Pancreas (tissue), 10 donors: ENCODE measurements around the gene NRP1. TPM values are rescaled to one million over a fixed set of nuclear protein-coding genes. Genes with fewer than 3 reads are reported as not detected.

ENCODE experiments used
- ATAC-seq, 4 donors: fragments of 200-7000 bp; cut with Tn5 transposase; one replicate each; pipeline versions ENCODE4 v1.8.0 to v1.9.1; 2020; ENCODE audit warnings: mild to moderate bottlenecking in 4 of 4, moderate library complexity in 4 of 4
- DNase-seq, 6 donors: peaks; one replicate each; pipeline ENCODE4 v3.0.0-alpha.2; 2020
- FAIRE-seq: peaks from 2 replicates; lab custom pipeline; 2012; peaks lifted over from hg19 to GRCh38; lab: Jason Lieb, UNC
- H3K27ac ChIP-seq, 4 donors: fragments of 200-600 bp; sonication (generic); 1 replicate in 3 of 4; 2 replicates in 1 of 4; pipeline versions ENCODE4 v1.5.0 to v1.8.0; 2020
- H3K27me3 ChIP-seq, 4 donors: fragments of 200-600 bp; one replicate each; pipeline ENCODE4 v1.8.0; 2021
- H3K36me3 ChIP-seq, 3 donors: fragments of 200-600 bp; sonication (generic) in 1 of 3; one replicate each; pipeline versions ENCODE4 v1.5.0 to v1.8.0; 2020 to 2021
- H3K4me1 ChIP-seq, 3 donors: fragments of 200-600 bp; one replicate each; pipeline ENCODE4 v1.8.0; 2021
- H3K4me3 ChIP-seq, 4 donors: fragments of 200-600 bp; sonication (generic) in 2 of 4; one replicate each; pipeline versions ENCODE4 v1.5.0 to v1.8.0; 2020 to 2021
- H3K9me3 ChIP-seq, 4 donors: fragments of 200-600 bp; one replicate each; pipeline ENCODE4 v1.8.0; 2021
- WGBS, 2 donors: extraction: QIAGEN DNeasy Blood & Tissue Kit; methylation state at CpG; one replicate each; pipeline ENCODE4 v1.1.7; 2013; 5-methylcytosine and 5-hydroxymethylcytosine counted together
- intact Hi-C, 3 donors: fragments of 100-400 bp; cut with DNase I; formaldehyde crosslinking; loops; one replicate each; pipeline versions ENCODE4 v1.11.1 to v1.14.2; 2022
- polyA plus RNA-seq, 2 donors: library from polyadenylated mRNA; stranded (reverse); fragments of 200-250 nt; gene quantifications; one replicate each; pipeline ENCODE4 v1.2.3, GENCODE V29; 2013
- total RNA-seq, 6 donors: library from RNA; stranded (reverse); fragmentation: NEBNext Ultra II Directional in 4 of 6; extraction: Animal tissue kit (Norgen Biotek cat#: 25700) in 4 of 6; gene quantifications; one replicate each; pipeline versions ENCODE4 v1.2.1 to v1.2.4, GENCODE V29; 2021 to 2023
- TF ChIP-seq, protein P1 (sequence below), 4 donors: fragments of 200-600 bp; sonication (generic) in 3 of 4; IDR thresholded peaks; one replicate each; pipeline versions ENCODE4 v1.5.0 to v1.8.0; 2021; ENCODE audit warnings: antibody characterized with exemption in 4 of 4
- donor health status: healthy with polysubstance abuse.
- donor health status: DM: no; HTN: no; CAD: no; lungs with moderate emphysema.
- donor health status: DM: no; HTN: no; CAD: no.
- donor health status: control.
- donor health status: control.
- donor health status: Bipolar disorder and iron deficiency.
- donor health status: DM: yes; HTN: yes; CAD: no.
- donor health status: DM: no; HTN: no; CAD: no.
- donor health status: DM: no; HTN: no; CAD: no.
- donor health status: DM: yes; HTN: yes; CAD: no.

NRP1 gene
- total and polyA plus RNA-seq, 8 donors, result 12.0 to 56.4 (median 28.4) TPM

DNA sequence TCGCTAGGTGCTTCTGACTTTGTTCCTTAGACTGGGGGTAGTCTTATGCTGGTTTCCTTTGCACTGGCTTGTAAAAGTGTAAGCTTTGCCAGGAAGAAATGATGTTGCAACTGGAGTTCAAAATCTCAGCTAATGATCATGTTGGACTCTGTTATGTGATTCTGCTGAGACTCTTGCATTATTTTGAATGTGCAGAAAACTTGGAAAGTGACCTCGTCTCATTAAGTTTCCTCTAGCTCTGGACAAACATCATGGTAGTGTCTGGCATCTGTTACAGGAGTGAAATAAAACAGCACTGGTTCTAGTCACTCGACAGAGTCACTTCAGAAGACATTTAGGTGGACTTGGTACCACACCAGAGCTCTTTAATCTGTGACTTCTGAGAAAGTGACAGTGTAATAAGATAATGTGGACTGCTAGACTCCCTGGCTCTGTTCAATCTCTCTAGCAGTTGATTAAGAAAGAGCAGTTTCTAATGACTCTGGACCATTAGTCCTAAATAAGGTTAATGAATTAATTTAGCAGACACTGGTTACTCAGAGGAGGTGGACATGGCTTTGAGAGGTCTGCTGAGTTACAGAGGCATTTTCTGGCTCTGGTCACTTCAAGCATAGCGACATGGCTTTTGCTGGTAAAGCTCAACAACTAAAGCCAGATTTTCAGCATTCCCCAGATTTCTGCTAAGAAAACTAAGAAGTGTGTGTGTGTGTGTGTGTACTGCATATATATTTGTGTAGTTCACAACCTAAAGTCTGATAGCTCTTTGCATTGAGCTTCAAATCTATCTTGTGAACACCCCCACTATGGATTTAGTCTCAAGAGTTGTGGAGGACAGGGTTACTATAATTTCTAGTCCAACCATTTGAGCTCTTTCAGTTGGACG, 2.0 kb downstream of the NRP1 start:
- TF ChIP-seq, protein P1, sequence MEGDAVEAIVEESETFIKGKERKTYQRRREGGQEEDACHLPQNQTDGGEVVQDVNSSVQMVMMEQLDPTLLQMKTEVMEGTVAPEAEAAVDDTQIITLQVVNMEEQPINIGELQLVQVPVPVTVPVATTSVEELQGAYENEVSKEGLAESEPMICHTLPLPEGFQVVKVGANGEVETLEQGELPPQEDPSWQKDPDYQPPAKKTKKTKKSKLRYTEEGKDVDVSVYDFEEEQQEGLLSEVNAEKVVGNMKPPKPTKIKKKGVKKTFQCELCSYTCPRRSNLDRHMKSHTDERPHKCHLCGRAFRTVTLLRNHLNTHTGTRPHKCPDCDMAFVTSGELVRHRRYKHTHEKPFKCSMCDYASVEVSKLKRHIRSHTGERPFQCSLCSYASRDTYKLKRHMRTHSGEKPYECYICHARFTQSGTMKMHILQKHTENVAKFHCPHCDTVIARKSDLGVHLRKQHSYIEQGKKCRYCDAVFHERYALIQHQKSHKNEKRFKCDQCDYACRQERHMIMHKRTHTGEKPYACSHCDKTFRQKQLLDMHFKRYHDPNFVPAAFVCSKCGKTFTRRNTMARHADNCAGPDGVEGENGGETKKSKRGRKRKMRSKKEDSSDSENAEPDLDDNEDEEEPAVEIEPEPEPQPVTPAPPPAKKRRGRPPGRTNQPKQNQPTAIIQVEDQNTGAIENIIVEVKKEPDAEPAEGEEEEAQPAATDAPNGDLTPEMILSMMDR (IDR thresholded peaks at IDR 0.05), result no peak
- no peaks in the 10 kb centered on the region for H3K36me3 ChIP-seq
- peaks cover 0 to 6% (median 0%) of the 10 kb centered on the region in 3 donors for H3K4me1 ChIP-seq
- no peak for FAIRE-seq
- H3K9me3 ChIP-seq, result no peaks in the 10 kb centered on the region
- H3K27ac ChIP-seq, result peak overlapping the region in 2 of 4 donors; percentile 12 to 94
- DNase-seq, result no peak
- ATAC-seq, result no peak
- 40 to 44% methylated on average over 5 of the region's 5 CpGs for WGBS, 2 donors
- intact Hi-C loops, result no loop called here
- H3K27me3 ChIP-seq, result no peaks in the 10 kb centered on the region
- peak overlapping the region; percentile 1 to 78 (median 69) for H3K4me3 ChIP-seq

DNA sequence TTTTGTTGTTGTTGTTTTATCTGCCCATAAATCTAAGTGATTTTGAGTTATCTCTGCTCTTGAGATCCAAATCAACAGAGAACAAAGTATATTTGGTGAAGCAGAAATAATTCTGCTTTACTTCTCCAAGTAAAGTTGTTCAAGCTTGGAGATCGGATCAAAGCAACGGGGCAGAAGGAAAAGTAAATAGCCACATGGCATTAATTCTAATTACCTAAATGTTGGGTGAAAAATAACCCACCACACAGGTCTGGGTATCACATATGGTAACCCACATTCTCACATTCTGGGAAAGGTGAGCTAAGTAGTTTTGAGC, 3.1 kb downstream of the NRP1 start:
- TF ChIP-seq, protein P1 (IDR thresholded peaks at IDR 0.05), result no peak
- no peaks in the 10 kb centered on the region for H3K9me3 ChIP-seq
- H3K27ac ChIP-seq, result peak overlapping the region in 2 of 4 donors; percentile 35 to 94
- no peak for ATAC-seq
- H3K4me3 ChIP-seq, result peak overlapping the region in 3 of 4 donors; percentile 5 to 78 (median 75)
- H3K4me1 ChIP-seq, result peaks cover 0 to 9% (median 5%) of the 10 kb centered on the region in 3 donors
- intact Hi-C loops, result no loop called here
- WGBS, 2 donors, result 7 to 16% methylated on average over 2 of the region's 2 CpGs
- DNase-seq, result no peak
- H3K27me3 ChIP-seq, result no peaks in the 10 kb centered on the region
- H3K36me3 ChIP-seq, result no peaks in the 10 kb centered on the region
- FAIRE-seq, result no peak

DNA sequence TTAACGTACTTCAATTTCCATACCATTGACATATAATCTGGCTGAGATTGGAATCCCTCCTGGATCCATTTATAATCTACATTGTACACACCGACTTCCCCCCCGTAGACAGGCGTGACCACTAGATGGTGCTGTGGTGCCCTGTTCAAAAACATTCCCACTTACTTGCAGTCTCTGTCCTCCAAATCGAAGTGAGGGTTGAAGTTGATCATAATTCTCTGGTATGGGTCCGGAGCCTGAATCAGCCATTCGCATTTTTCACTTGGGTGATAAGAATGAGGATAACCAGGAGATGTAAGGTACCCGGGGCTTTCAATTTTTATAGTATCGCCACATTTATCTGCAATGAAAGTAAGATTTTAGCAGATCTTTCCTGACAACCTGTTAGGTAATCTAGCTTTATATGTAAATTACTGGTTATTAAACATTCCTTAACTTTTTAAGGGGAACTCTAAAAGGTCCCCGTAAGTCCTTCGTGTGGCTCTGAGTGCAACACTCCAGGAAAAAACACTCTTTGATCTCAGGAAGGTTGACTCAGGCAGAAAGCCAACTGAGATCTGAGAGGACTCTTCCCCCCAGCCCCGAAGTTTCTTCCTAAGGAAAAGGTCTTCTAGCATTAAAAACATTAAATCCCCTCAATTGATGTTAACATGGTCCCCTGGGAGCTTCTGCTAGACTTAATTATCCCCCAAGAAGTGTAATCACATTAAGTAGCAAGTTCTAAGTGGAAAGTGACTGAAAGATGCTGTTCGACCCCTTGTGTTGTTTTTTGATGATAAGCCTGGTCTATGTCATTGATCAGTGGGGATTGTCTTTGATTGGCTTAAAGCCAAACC, 3.7 kb downstream of the NRP1 start:
- Histone ChIP-seq H3K27me3 (no peaks in the 10 kb centered on the region), H3K9me3 (no peaks in the 10 kb centered on the region), H3K4me3 (peak overlapping the region in 3 of 4 donors; percentile 5 to 78 (median 75)), H3K4me1 (peaks cover 0 to 12% (median 10%) of the 10 kb centered on the region in 3 donors), H3K36me3 (no peaks in the 10 kb centered on the region), H3K27ac (peak overlapping the region in 2 of 4 donors; percentile 35 to 94)
- DNase-seq (peak; percentile 67 to 94 (median 84)), ATAC-seq (peak; percentile 39 to 62 (median 54)), FAIRE-seq (peak; percentile 29)
- WGBS, 2 donors, result 2 to 3% methylated on average over 13 of the region's 13 CpGs
- TF ChIP-seq, protein P1 (IDR thresholded peaks at IDR 0.05), result peak; percentile 70 to 91 (median 84)
- intact Hi-C loops, result no loop called here

DNA sequence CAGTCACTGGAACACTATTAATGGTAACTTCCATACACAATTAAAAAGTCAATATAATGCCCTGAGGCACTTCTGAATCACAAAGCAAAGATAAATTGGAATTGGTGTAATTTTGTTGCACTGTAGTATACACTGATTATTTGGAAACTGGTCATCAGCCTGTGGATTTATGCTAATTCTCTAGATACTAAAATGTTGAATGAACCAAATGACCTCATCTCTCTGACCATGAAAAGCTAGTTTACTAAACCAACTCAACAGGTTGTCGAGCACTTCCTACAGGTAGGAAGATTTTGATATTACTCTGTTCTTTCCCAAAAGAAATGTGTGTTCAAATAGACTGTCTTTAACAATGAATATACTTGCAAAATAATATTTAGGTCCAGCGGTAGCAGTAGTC, 5.3 kb downstream of the NRP1 start:
- TF ChIP-seq, protein P1 (IDR thresholded peaks at IDR 0.05), result no peak
- 64 to 74% methylated on average over 2 of the region's 2 CpGs for WGBS, 2 donors
- H3K9me3 ChIP-seq, result no peaks in the 10 kb centered on the region
- FAIRE-seq, result no peak
- H3K4me3 ChIP-seq, result no peak overlapping the region
- DNase-seq, result no peak
- H3K36me3 ChIP-seq, result no peaks in the 10 kb centered on the region
- peaks cover 0 to 12% (median 10%) of the 10 kb centered on the region in 3 donors for H3K4me1 ChIP-seq
- H3K27ac ChIP-seq, result no peak overlapping the region
- intact Hi-C loops, result loop anchor here in 1 of 3 donors (10.0 kb wide), 1 partner anchor 1306 kb away; no protein-coding TSS in a partner anchor
- no peak for ATAC-seq
- no peaks in the 10 kb centered on the region for H3K27me3 ChIP-seq
